HG03064 (cell line): ENCODE data around the gene DPYSL5.

ENCODE experiments used
- ATAC-seq: cut with Tn5 transposase; IDR thresholded peaks from one replicate; pipeline ENCODE4 v1.9.1; 2021; ENCODE audit warnings: low read depth; ENCODE audit not compliant: unreplicated experiment

DPYSL5 gene

DNA sequence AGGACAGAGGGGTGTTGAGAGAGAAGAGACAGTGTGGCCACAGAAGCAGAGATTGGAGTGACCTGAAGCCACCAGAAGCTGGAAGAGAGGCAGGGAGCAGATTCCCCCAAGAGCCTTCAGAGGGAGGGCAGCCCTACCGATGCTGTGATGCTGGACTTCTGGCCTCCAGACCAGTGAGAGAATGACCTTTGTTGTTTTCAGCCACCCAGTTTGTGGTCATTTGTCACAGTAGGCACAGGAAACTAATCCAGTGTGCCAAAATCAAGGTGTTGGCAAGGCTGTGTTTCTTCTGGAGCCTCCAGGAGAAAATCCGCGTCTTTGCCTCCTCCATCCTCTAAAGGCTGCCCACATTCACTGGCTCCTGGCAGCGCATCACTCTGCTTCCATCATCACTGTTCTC is 137.9 kb downstream of the DPYSL5 start:
- no peak for ATAC-seq

GRCh38 chr2:26986576-26986975 is 138.6 kb downstream of the DPYSL5 start:
- ATAC-seq, result no peak

DNA sequence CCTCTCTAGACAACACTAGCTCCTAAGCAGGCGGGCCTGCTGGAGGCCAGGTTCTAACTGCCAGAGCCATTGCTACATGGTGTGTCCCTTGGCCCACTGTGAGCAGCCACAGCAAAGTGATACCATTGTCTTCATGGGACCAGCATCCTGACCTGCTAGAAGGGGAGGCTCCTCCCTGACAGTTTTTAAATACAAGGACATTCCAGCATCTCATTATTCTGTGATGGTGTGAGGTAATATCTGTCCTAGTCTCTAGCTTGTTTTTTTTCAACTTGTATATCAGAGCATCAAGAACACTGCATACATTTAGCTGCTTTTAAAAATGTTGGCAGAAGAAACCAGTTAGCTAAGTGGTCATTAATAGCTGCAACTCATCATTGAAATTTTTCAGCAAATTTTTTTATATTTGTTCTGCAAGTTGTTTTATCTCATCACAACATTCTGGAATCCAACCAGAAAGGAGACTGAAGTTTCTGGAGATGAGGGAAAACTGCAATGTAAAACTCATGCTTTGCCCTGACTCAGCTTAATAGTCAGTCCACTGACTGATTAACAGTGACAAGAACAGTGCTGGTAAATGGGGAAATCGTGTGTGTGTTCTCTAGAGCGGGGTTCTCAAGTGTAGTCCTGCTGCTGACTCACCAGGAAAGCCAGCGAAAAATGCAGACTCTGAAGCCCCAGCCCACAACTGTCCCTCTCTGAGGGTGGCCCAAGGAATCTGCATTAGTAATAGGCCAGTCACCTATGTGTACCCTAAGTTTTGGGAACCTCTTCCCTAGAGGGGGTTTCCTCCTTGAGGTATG is 140.3 kb downstream of the DPYSL5 start:
- ATAC-seq, result no peak

GRCh38 chr2:26989156-26989555 is 141.2 kb downstream of the DPYSL5 start:
- no peak for ATAC-seq

GRCh38 chr2:26991717-26992116 is 143.8 kb downstream of the DPYSL5 start:
- ATAC-seq, result no peak

DNA sequence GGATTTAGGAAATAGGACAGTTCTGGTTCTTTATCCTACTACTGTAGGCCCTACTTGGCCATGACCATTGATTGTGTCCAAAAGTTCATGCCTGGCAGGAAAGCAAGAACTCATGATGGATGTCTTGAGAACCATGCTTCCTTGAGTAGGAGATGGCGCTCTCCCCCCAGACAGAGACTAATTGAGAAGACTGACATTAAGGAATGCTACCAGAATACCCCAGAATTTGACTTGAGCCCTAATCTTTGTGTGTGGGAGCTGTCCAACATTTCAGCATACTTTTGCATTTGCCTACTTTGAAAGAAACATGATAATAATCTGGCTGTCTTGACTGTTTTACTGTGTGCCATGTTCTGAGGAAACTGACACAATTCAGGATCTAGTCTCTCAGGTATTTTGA is 145.8 kb downstream of the DPYSL5 start:
- ATAC-seq, result no peak

DNA sequence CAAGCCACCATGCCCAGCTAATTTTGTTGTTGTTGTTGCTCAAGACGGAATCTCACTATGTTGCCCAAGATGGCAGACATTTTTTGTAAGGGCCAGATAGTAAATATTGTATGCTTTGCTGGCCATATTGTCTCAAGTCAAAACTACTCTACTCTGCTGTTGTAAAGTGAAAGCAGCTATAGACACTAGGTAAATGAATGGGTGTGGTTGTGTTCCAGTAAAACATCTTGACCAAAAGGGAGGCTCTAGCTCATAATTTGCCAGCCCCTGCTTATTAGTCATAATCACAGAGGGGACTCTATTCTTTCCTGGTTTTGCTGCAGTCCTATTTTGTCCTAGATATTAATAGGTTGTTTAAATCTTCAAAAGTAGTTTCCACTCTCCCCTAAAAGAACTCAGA is 147.1 kb downstream of the DPYSL5 start:
- ATAC-seq, result no peak

GRCh38 chr2:26997394-26997793 is 149.5 kb downstream of the DPYSL5 start:
- ATAC-seq, result no peak

GRCh38 chr2:26998323-26998722 is 150.4 kb downstream of the DPYSL5 start:
- no peak for ATAC-seq
